NCI-H146 (cell line): ENCODE data around the gene CDK18.
"Not testable (repeated sequence)": the region's sequence is repeated elsewhere in the genome, so short reads cannot be mapped to it uniquely, and the experiment has no call there.

ENCODE experiments used
- DNase-seq: peaks from one replicate; lab custom pipeline; 2025; lab: John Stamatoyannopoulos, UW

The CDK18 gene

DNA sequence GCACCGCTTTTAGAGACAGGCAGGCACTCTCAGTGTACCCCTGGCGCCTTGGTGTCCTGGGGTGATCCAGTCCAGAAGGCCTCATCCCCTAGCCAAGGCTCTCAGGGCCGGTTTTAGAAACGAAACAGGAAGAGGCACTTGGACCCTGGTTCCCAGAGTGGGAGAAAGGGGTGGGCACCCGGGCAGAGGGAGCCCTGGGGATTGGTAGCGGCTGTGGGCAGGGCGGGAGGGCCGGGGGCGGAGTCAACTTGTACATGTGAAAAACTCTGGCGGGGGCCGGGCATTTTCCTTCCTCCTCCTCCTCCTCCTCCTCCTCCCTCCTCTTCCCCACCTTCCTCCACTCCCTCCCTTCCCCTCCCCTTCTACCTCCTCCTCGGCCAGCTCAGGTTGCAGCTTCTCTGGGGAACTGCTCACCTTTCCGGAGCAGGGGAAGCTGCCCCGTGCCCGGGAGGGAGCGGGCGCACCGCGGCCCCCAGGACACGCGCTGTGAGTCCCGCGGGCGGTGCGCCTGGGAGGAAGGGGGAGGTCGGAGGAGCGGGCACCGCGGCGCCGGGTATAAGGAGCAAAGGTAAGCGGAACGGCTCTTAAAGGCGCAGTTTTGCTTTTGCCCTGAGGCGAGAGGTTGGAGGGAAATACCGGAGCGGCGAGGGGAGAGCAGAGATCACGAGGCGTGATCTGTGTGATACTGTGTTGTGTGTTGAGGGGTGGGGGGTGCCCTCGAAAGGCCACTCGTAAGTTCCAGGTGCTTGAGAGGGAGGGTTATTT, at the start of gene CDK18:
CDK18 (plus strand) TSS at position 359 of the 765 bp plus-strand sequence. CDS start 18,499 bp downstream, outside the sequence.
- peak; percentile 90 for DNase-seq

DNA sequence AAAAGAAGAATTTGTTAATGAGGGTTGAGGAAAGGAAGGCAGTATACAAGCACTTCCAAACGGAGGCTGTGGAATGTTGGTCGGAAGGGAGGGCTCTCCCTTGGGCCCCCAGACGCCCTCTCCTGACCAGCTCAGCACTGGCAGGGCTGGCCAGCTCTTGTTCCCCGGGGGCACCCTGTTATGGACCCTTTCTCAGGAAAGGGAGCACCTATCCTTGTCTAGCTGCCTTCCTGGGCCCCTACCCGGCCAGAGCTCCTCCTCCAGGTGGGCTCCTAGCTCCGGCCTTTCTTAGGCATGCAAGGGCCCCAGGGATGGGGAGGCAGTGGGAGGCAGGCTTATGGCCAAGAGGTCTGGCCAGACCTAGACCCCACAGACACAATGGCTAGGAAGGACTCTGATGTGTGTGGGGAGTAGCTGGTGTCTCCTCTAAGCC, 49.5 kb upstream of the CDK18 start:
- DNase-seq = no peak

GRCh38 chr1:205455581-205456382, 48.7 kb upstream of the CDK18 start, which contains the start of gene BLACAT1:
Gene BLACAT1, minus strand, starts transcription at chr1:205456045.
- peak; percentile 54 for DNase-seq

- peak; percentile 64 for DNase-seq
These were observed 48.0 kb upstream of the CDK18 start for GRCh38 chr1:205456383-205456867.

- DNase-seq = peak; percentile 90
These were observed 47.4 kb upstream of the CDK18 start for GRCh38 chr1:205456868-205457745.

- DNase-seq = no peak
These were observed 45.5 kb upstream of the CDK18 start for GRCh38 chr1:205458777-205459566.

DNA sequence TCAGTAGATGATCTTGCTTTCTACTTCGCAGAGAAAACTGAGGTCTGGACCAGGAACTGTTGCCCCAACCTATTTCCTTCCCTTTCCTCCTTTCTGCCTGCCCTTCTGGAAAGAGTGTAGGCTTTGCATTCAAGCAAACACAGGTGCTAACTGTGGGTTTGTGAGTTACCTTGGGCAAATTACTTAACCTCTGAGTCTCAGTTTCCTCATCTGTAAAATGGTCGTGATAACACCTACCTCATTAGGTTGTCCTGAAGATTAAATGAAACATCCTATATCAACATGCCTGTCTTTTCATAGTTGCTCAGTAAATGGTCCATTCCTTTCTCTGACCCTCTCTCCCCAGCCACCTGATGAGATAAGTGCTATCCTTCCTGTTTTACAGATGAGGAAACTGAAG, 39.1 kb upstream of the CDK18 start:
- DNase-seq = no peak

GRCh38 chr1:205466595-205467220, 37.8 kb upstream of the CDK18 start:
- DNase-seq = no peak

- DNase-seq = peak; percentile 35
These were observed 34.3 kb upstream of the CDK18 start for GRCh38 chr1:205470131-205470530.

DNA sequence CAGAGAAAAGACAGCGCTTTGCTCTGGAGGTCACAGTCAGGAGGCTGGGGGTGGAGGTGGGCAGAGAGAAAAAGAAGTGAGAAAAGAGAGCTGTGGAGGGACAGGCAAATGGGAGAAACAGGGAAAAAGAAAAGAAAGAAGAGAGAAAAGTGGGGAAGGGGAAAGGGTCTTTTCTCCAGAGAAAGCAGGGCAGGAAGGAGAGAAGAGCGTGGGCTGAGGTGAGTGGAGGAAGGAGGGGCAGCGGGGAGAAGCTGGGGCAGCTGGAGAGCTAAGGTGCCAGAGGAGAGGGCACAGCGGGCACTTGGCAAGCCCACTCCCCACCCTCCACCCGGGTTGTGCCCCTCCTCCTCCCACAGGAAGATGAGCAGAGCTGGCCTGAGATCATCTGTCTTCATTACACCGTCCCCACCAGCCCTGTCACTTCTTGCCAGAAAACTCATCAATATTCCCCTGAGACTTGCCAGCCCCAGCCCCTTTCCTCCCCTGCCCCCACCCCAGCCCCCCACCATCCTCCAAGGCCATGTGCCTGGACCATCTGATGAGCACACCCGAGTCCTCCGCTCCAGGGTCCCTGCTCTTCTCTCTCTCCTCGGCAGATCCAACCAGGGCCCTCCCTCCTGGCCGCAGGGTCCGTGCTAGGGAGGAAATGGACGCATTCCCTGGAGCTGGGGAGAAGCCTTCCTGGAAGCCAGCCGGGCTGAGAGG, 31.6 kb upstream of the CDK18 start:
- no peak for DNase-seq

DNA sequence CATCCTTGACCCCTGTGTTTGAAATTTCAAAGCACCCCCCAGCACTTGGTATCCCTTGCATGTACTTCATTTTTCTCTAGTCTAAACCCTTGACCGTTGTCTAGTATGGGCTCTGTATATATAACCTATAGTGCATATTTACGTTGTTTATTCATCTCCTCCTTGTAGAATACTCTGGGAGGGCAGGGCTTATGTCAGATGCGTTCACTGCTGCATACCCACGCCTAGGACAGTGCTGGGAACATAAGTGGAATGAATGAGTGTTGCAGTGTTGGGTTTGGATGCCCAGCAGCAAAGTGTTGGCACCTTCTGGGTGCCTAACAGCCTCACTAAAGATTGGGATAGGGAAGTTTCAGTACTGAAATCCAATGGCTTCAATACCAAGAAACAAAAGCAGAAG, 31.0 kb upstream of the CDK18 start:
- DNase-seq = no peak

DNA sequence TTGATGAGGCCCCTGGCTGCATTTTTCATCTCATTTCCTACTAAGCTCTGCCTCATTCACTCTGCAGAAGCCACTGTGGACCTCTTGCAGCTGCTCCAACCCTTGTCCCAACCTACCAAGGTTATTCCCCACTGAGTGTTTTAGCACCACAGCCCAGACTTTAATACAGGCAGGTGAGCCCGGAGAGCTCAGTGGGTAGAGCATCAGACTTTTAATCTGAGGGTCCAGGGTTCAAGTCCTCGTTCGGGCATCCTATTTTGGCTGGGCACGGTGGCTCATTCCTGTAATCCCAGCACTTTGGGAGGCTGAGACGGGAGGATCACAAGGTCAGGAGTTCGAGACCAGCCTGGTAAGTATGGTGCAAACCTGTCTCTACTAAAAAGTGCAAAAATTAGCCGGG, 30.5 kb upstream of the CDK18 start:
- DNase-seq = no peak

GRCh38 chr1:205474571-205474970, 29.9 kb upstream of the CDK18 start:
- no peak for DNase-seq

GRCh38 chr1:205475855-205476254, 28.6 kb upstream of the CDK18 start:
- no peak for DNase-seq

- no peak for DNase-seq
These were observed 27.8 kb upstream of the CDK18 start for GRCh38 chr1:205476648-205477047.

- DNase-seq = no peak
These were observed 27.2 kb upstream of the CDK18 start for GRCh38 chr1:205477121-205477758.

GRCh38 chr1:205477759-205478247, 26.7 kb upstream of the CDK18 start:
- DNase-seq = no peak

- DNase-seq = not testable (repeated sequence)
These were observed 25.5 kb upstream of the CDK18 start for GRCh38 chr1:205478985-205479384.

DNA sequence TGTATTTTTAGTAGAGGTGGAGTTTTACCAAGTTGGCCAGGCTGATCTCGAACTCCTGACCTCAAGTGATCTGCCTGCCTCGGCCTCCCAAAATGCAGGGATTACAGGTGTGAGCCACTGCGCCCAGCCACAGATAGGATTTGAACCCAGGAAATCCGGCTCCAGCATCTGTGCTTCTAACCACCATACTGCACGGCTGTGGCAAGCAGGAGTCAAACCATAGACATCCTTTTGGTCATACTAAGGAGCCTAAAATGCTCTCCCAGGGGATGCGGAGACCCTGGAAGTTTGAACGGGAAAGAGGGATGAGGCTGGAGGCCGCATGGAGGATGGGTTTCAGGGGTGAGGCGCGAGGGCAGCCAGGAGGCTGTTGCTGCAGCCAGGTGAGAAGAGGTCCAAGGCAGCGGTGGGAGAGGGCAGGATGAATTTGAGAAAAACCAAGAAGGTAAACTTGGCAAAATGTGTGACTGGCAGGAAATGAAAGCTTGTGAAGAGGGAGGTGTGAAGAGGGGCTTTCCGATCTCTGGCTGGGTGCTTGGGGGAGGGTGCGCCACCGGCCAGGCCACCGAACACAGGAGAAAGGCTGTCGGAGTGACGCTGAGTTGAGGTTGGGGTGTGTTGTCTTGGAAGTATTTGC, 24.0 kb upstream of the CDK18 start:
- no peak for DNase-seq
